HepG2 (cell line): ENCODE results near the gene SCFD2. TPM values are rescaled to one million over a fixed set of nuclear protein-coding genes. Genes with fewer than 3 reads are reported as not detected.
A peak's percentile ranks its signal among the peaks of the same experiment; 100 is the strongest.

ENCODE experiments used
- HDAC1 ChIP-seq: sonication (generic); formaldehyde crosslinking; IDR thresholded peaks from 2 replicates; pipeline ENCODE4 v1.5.1; 2020; ENCODE audit warnings: mild to moderate bottlenecking, missing genetic modification reagents
- HDAC2 ChIP-seq: sonication (generic); formaldehyde crosslinking; IDR thresholded peaks from 2 replicates; pipeline ENCODE4 v1.4.0; 2020; ENCODE audit warnings: missing genetic modification reagents
- HOMEZ ChIP-seq: IDR thresholded peaks from 2 replicates; pipeline ENCODE4 v1.6.1; 2016; ENCODE audit warnings: low read depth
- ISL2 ChIP-seq: sonication (generic); formaldehyde crosslinking; IDR thresholded peaks from 2 replicates; pipeline ENCODE4 v1.5.0; 2020; ENCODE audit warnings: missing genetic modification reagents
- KMT2B ChIP-seq: IDR thresholded peaks from 2 replicates; pipeline ENCODE4 v1.6.1; 2016; ENCODE audit warnings: missing genetic modification reagents, missing compliant biosample characterization
- NCOA2 ChIP-seq: sonication (generic); formaldehyde crosslinking; IDR thresholded peaks from 2 replicates; pipeline ENCODE4 v1.8.0; 2022; ENCODE audit warnings: inconsistent platforms
- NCOR1 ChIP-seq: fragments of 200-600 bp; sonication (generic); IDR thresholded peaks from 2 replicates; pipeline ENCODE4 v1.7.0; 2017; ENCODE audit warnings: antibody characterized with exemption, low read length, borderline replicate concordance
- NR2C2 ChIP-seq: sonication (generic); formaldehyde crosslinking; IDR thresholded peaks from 2 replicates; pipeline ENCODE4 v1.4.0; 2020; ENCODE audit warnings: missing genetic modification reagents, mild to moderate bottlenecking, moderate library complexity, borderline replicate concordance
- NR2F2 ChIP-seq: IDR thresholded peaks from 2 replicates; pipeline ENCODE4 v1.6.1; 2012; ENCODE audit warnings: low read depth, inconsistent platforms, borderline replicate concordance
- PHF21A ChIP-seq: sonication (generic); formaldehyde crosslinking; IDR thresholded peaks from 2 replicates; pipeline ENCODE4 v1.5.0; 2020; ENCODE audit warnings: mild to moderate bottlenecking, missing genetic modification reagents
- PITX1 ChIP-seq: sonication (generic); formaldehyde crosslinking; IDR thresholded peaks from 2 replicates; pipeline ENCODE4 v1.5.1; 2020; ENCODE audit warnings: mild to moderate bottlenecking, missing genetic modification reagents
- RXRB ChIP-seq: IDR thresholded peaks from 2 replicates; pipeline ENCODE4 v1.6.1; 2016; ENCODE audit warnings: borderline replicate concordance, missing genetic modification reagents, missing compliant biosample characterization
- SALL1 ChIP-seq: sonication (generic); formaldehyde crosslinking; IDR thresholded peaks from 2 replicates; pipeline ENCODE4 v1.8.0; 2022; ENCODE audit warnings: mild to moderate bottlenecking, missing genetic modification reagents
- SAP130 ChIP-seq: IDR thresholded peaks from 2 replicates; pipeline ENCODE4 v1.6.1; 2016; ENCODE audit warnings: low read depth
- SIN3A ChIP-seq: IDR thresholded peaks from 2 replicates; pipeline ENCODE4 v1.6.1; 2011; ENCODE audit warnings: low read depth, mild to moderate bottlenecking, control low read depth, low read length, borderline replicate concordance
- SKI ChIP-seq: fragments of 450-650 bp; IDR thresholded peaks from one replicate; pipeline ENCODE4 v1.6.1; 2018; ENCODE audit warnings: mild to moderate bottlenecking; ENCODE audit not compliant: partially characterized antibody
- SKIL ChIP-seq: sonication (generic); formaldehyde crosslinking; IDR thresholded peaks from 2 replicates; pipeline ENCODE4 v1.8.0; 2022; ENCODE audit warnings: missing genetic modification reagents, mild to moderate bottlenecking, moderate library complexity, borderline replicate concordance
- SOX5 ChIP-seq: IDR thresholded peaks from 2 replicates; pipeline ENCODE4 v1.6.1; 2016; ENCODE audit warnings: borderline replicate concordance
- SOX6 ChIP-seq, 2 experiments: fragments of 450-650 bp in 1 of 2; sonication (generic) in 1 of 2; formaldehyde crosslinking in 1 of 2; IDR thresholded peaks; 2 replicates each; pipeline versions ENCODE4 v1.4.0 to v1.6.1; 2017 to 2020; ENCODE audit warnings: antibody characterized with exemption in 1 of 2, mild to moderate bottlenecking in 1 of 2, missing genetic modification reagents in 1 of 2
- TCF7 ChIP-seq: sonication (generic); IDR thresholded peaks from 2 replicates; pipeline ENCODE4 v1.6.1; 2016; ENCODE audit warnings: antibody characterized with exemption, low read depth
- U2AF2 ChIP-seq: fragments of 200-400 bp; formaldehyde crosslinking; IDR thresholded peaks from 2 replicates; pipeline ENCODE4 v1.6.1; 2017; ENCODE audit warnings: low read depth, mild to moderate bottlenecking, low read length
- ZNF205 ChIP-seq: IDR thresholded peaks from 2 replicates; pipeline ENCODE4 v1.6.1; 2018; ENCODE audit warnings: missing biosample characterization, missing genetic modification reagents
- ZNF256 ChIP-seq: sonication (generic); formaldehyde crosslinking; conservative IDR thresholded peaks from 2 replicates; pipeline ENCODE4 v1.4.0; 2020; ENCODE audit warnings: missing genetic modification reagents
- ZNF362 ChIP-seq: sonication (generic); formaldehyde crosslinking; IDR thresholded peaks from 2 replicates; pipeline ENCODE4 v1.4.0; 2020; ENCODE audit warnings: missing genetic modification reagents, mild to moderate bottlenecking, borderline replicate concordance
- ZNF558 ChIP-seq: sonication (generic); formaldehyde crosslinking; IDR thresholded peaks from 2 replicates; pipeline ENCODE4 v1.9.0; 2022; ENCODE audit warnings: mild to moderate bottlenecking, missing genetic modification reagents, borderline replicate concordance
- ZNF816 ChIP-seq: sonication (generic); formaldehyde crosslinking; IDR thresholded peaks from 2 replicates; pipeline ENCODE4 v1.8.0; 2022; ENCODE audit warnings: missing genetic modification reagents, mild to moderate bottlenecking, borderline replicate concordance
- polyA plus RNA-seq, 8 experiments: library from polyadenylated mRNA; depleted of rRNA in 3 of 8; stranded (reverse) in 7 of 8; unstranded in 1 of 8; fragments of >200 nt; fragmentation: Illumina TruSeq in 4 of 8; extraction: Trizol in 4 of 8; gene quantifications; 2 replicates each; pipeline versions ENCODE4 v1.2.1 to v1.2.3, GENCODE V29; 2011 to 2016; ENCODE audit warnings: low read depth in 4 of 8, missing spikeins in 1 of 8, mixed read lengths in 1 of 8; ENCODE audit not compliant: insufficient read depth in 1 of 8
- total RNA-seq, 5 experiments: library from RNA; depleted of rRNA; stranded (reverse); fragments of >200 nt; fragmentation: Illumina TruSeq; extraction: Trizol; gene quantifications; 2 replicates each; pipeline ENCODE4 v1.2.3, GENCODE V29; 2016; ENCODE audit warnings: low read depth in 1 of 5

SCFD2 gene
- total and polyA plus RNA-seq, 2 of the 13 experiments (the other 11 are each of a cell fraction or from before 2014, with no cell fraction given): 4.6 to 15.6 TPM

- no peak for TF ChIP-seq SKI
- TF ChIP-seq PITX1 (CRISPR knock-in tag): peak; percentile 57; the same call in 1 of the 2 replicates
- TF ChIP-seq ZNF558 (CRISPR knock-in tag): no peak
- peak; percentile 45; the same call in 1 of the 2 replicates for TF ChIP-seq PHF21A (CRISPR knock-in tag)
- peak; percentile 83 for TF ChIP-seq TCF7
- peak; percentile 96 for TF ChIP-seq ZNF362
- TF ChIP-seq SKIL (CRISPR knock-in tag): no peak
- 0 out of 2 replicates have a peak, but pooled peaks have one; percentile 16 for TF ChIP-seq KMT2B (CRISPR knock-in tag)
- TF ChIP-seq NR2F2: peak; percentile 71; the same call in 1 of the 2 replicates
- TF ChIP-seq NCOA2: 0 out of 2 replicates have a peak, but pooled peaks have one; percentile 18
- 0 out of 2 replicates have a peak, but pooled peaks have one; percentile 51 for TF ChIP-seq ZNF816 (CRISPR knock-in tag)
- TF ChIP-seq RXRB: peak; percentile 12; the same call in 1 of the 2 replicates
- TF ChIP-seq HDAC1: peak; percentile 59; the same call in 1 of the 2 replicates
- TF ChIP-seq ISL2 (CRISPR knock-in tag): no peak
- TF ChIP-seq SAP130: peak; percentile 20; the same call in 1 of the 2 replicates
- 0 out of 2 replicates have a peak, but pooled peaks have one; percentile 33 for TF ChIP-seq SIN3A
- TF ChIP-seq ZNF256: no peak
- TF ChIP-seq U2AF2: no peak
- peak; percentile 76; the same call in 1 of the 2 replicates for TF ChIP-seq HOMEZ (CRISPR knock-in tag)
- peak; percentile 97 for TF ChIP-seq NR2C2 (CRISPR knock-in tag)
- TF ChIP-seq SOX6 (IDR thresholded peaks at IDR 0.05): no peak
- TF ChIP-seq SOX6 (CRISPR knock-in tag; IDR thresholded peaks at IDR 0.05): peak; percentile 47; the same call in 1 of the 2 replicates
- 0 out of 2 replicates have a peak, but pooled peaks have one; percentile 16 for TF ChIP-seq HDAC2 (CRISPR knock-in tag)
- peak; percentile 46; the same call in 1 of the 2 replicates for TF ChIP-seq NCOR1
- peak; percentile 29; the same call in 1 of the 2 replicates for TF ChIP-seq SOX5
- TF ChIP-seq ZNF205 (CRISPR knock-in tag): 0 out of 2 replicates have a peak, but pooled peaks have one; percentile 35
- TF ChIP-seq SALL1: peak; percentile 37; the same call in 1 of the 2 replicates
Observed at GRCh38 chr4:53122280-53123116, 243.4 kb downstream of the SCFD2 start (continued).
